Endothelial cell (in vitro differentiated cells): ENCODE measurements around the gene SERBP1. TPM values are rescaled to one million over a fixed set of nuclear protein-coding genes. Genes with fewer than 3 reads are reported as not detected.
"Not testable (repeated sequence)": the region's sequence is repeated elsewhere in the genome, so short reads cannot be mapped to it uniquely, and the experiment has no call there.

ENCODE experiments used
- DNase-seq: peaks from one replicate; pipeline ENCODE4 v3.0.0; 2021; ENCODE audit warnings: low spot score
- H3K27ac Mint-ChIP-seq: one replicate; pipeline ENCODE4 v1.8.0; 2021; ENCODE audit warnings: mixed read lengths, inconsistent platforms; ENCODE audit not compliant: unreplicated experiment
- H3K27me3 Mint-ChIP-seq: one replicate; pipeline ENCODE4 v1.8.0; 2021; ENCODE audit warnings: mild to moderate bottlenecking, moderate library complexity, mixed read lengths, inconsistent platforms; ENCODE audit not compliant: unreplicated experiment
- H3K36me3 Mint-ChIP-seq: one replicate; pipeline ENCODE4 v1.8.0; 2021; ENCODE audit warnings: mild to moderate bottlenecking, low read depth, mixed read lengths, inconsistent platforms; ENCODE audit not compliant: unreplicated experiment
- H3K4me1 Mint-ChIP-seq: one replicate; pipeline ENCODE4 v1.8.0; 2021; ENCODE audit warnings: mild to moderate bottlenecking, mixed read lengths, inconsistent platforms; ENCODE audit not compliant: unreplicated experiment
- H3K4me3 Mint-ChIP-seq: one replicate; pipeline ENCODE4 v1.8.0; 2021; ENCODE audit warnings: mild to moderate bottlenecking, mixed read lengths, inconsistent platforms; ENCODE audit not compliant: unreplicated experiment
- H3K9me3 Mint-ChIP-seq: one replicate; pipeline ENCODE4 v1.8.0; 2021; ENCODE audit warnings: mixed read lengths, inconsistent platforms; ENCODE audit not compliant: unreplicated experiment
- total RNA-seq: library from RNA; stranded (reverse); fragmentation: NEBNext Ultra II Directional; extraction: Animal tissue kit (Norgen Biotek cat#: 25700); gene quantifications from one replicate; pipeline ENCODE4 v1.2.1, GENCODE V29; 2021; ENCODE audit not compliant: unreplicated experiment
- TF ChIP-seq, protein P1 (sequence below): fragments of 200-600 bp; sonication (generic); IDR thresholded peaks from one replicate; pipeline ENCODE4 v1.5.0; 2021; ENCODE audit warnings: antibody characterized with exemption; ENCODE audit not compliant: unreplicated experiment

The SERBP1 gene
- total RNA-seq, 1 donor from 2014 or later, result 169 TPM

DNA sequence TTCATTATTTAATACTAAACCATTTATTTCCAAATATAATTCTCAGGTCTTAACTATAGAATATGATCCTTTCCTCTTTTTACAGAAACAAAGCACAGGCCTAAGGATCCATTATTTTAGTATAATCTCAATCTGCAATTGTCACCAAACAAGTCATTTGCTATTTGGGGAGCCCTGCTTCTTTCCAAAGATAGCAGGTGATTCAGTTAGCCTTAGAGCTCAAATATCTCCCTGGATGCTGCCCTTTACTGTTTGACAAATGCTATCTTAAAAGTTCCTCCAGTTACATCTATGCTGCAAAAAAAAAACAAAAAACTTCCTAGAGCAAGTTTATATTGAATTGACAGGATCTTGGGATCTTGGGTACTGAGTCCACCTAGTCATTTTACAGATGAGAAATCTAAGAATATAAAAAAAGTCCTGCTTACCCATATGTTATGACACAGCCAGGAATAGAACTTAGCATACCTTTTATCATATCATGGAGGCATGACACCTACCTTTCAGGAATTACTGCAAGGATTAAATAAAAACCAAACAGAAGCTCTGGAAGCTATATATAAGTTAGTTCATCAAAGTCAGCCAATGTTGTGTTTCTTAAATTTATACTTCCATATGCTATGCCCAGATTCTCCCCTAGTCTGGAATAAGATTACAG is 9.2 kb downstream of the SERBP1 start:
- Mint-ChIP-seq H3K36me3 (peaks cover 14% of the 10 kb centered on the region), H3K27me3 (no peaks in the 10 kb centered on the region), H3K4me1 (no peaks in the 10 kb centered on the region), H3K27ac (no peak overlapping the region), H3K4me3 (no peak overlapping the region), H3K9me3 (no peaks in the 10 kb centered on the region)
- no peak for DNase-seq
- TF ChIP-seq, protein P1, sequence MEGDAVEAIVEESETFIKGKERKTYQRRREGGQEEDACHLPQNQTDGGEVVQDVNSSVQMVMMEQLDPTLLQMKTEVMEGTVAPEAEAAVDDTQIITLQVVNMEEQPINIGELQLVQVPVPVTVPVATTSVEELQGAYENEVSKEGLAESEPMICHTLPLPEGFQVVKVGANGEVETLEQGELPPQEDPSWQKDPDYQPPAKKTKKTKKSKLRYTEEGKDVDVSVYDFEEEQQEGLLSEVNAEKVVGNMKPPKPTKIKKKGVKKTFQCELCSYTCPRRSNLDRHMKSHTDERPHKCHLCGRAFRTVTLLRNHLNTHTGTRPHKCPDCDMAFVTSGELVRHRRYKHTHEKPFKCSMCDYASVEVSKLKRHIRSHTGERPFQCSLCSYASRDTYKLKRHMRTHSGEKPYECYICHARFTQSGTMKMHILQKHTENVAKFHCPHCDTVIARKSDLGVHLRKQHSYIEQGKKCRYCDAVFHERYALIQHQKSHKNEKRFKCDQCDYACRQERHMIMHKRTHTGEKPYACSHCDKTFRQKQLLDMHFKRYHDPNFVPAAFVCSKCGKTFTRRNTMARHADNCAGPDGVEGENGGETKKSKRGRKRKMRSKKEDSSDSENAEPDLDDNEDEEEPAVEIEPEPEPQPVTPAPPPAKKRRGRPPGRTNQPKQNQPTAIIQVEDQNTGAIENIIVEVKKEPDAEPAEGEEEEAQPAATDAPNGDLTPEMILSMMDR, result no peak

- Mint-ChIP-seq H3K36me3 (peaks cover 14% of the 10 kb centered on the region), H3K27me3 (no peaks in the 10 kb centered on the region), H3K9me3 (no peaks in the 10 kb centered on the region), H3K4me1 (no peaks in the 10 kb centered on the region), H3K27ac (no peak overlapping the region), H3K4me3 (no peak overlapping the region)
- TF ChIP-seq, protein P1, result no peak
- no peak for DNase-seq
These were observed 11.2 kb downstream of the SERBP1 start for GRCh38 chr1:67418839-67419586.

DNA sequence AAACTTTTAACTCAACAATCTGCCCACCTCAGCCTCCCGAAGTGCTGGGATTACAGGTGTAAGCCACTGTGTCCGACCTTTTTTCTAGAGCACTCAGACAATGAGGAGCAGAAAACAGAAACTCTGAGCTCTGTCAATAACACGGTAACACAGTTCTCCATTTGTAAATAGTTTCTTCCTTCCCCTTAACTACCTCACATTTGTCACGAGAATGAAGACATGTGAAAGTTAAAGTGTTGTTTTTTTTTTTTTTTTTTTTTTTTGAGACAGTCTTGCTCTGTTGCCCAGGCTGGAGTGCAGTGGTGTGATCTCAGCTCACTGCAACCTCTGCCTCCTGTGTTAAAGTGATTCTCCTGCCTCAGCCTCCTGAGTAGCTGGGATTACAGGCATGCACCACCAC is 12.5 kb downstream of the SERBP1 start:
- H3K27me3 Mint-ChIP-seq, H3K4me1 Mint-ChIP-seq, H3K27ac Mint-ChIP-seq, H3K9me3 Mint-ChIP-seq, H3K4me3 Mint-ChIP-seq, DNase-seq: not testable (repeated sequence)
- peaks cover 13% of the 10 kb centered on the region for H3K36me3 Mint-ChIP-seq

GRCh38 chr1:67415041-67415440 is 15.2 kb downstream of the SERBP1 start:
- TF ChIP-seq, protein P1, result no peak
- Mint-ChIP-seq H3K27me3 (no peaks in the 10 kb centered on the region), H3K4me1 (no peaks in the 10 kb centered on the region), H3K4me3 (no peak overlapping the region), H3K36me3 (peaks cover 9% of the 10 kb centered on the region), H3K27ac (no peak overlapping the region), H3K9me3 (no peaks in the 10 kb centered on the region)
- no peak for DNase-seq

- TF ChIP-seq, protein P1, result no peak
- no peak for DNase-seq
- Mint-ChIP-seq H3K9me3 (no peaks in the 10 kb centered on the region), H3K4me1 (no peaks in the 10 kb centered on the region), H3K36me3 (peaks cover 5% of the 10 kb centered on the region), H3K4me3 (no peak overlapping the region), H3K27me3 (no peaks in the 10 kb centered on the region), H3K27ac (no peak overlapping the region)
These were observed 15.6 kb downstream of the SERBP1 start for GRCh38 chr1:67414574-67414973.

- not testable (repeated sequence) for H3K36me3 Mint-ChIP-seq, H3K4me3 Mint-ChIP-seq, H3K27ac Mint-ChIP-seq, H3K27me3 Mint-ChIP-seq, H3K9me3 Mint-ChIP-seq, H3K4me1 Mint-ChIP-seq, DNase-seq
These were observed 17.1 kb downstream of the SERBP1 start for GRCh38 chr1:67413101-67413500.
